Caki2 (cell line): ENCODE measurements around the gene KLRG1. TPM values are rescaled to one million over a fixed set of nuclear protein-coding genes. Genes with fewer than 3 reads are reported as not detected.

Experiments used
- DNase-seq: peaks from one replicate; pipeline ENCODE4 v3.0.0-alpha.2; 2015; ENCODE audit warnings: low read depth
- in situ Hi-C: cut with HindIII; loops from 2 replicates; pipeline ENCODE4 v1.10.0; 2016; ENCODE audit warnings: low sequenced_read_pairs, low pct_unique_long_range_greater_than_20kb, mixed read lengths
- total RNA-seq: library from RNA; depleted of rRNA; stranded (reverse); fragments of >200 nt; shearing (Covaris generic); gene quantifications from 2 replicates; pipeline ENCODE4 v1.2.3, GENCODE V29; 2014; ENCODE audit warnings: low replicate concordance; rRNA removed

The KLRG1 gene
- total RNA-seq: 1.0 and 4.2 TPM in 2 replicates

- no peak for DNase-seq
- in situ Hi-C loops: no loop called here
Observed at GRCh38 chr12:8989413-8989812, at the start of gene KLRG1. KLRG1 (plus strand) TSS chr12:8989546; CDS start chr12:8989636, 90 bp downstream.

GRCh38 chr12:8941691-8942478 is 47.5 kb upstream of the KLRG1 start:
- DNase-seq: no peak
- in situ Hi-C loops: no loop called here

- in situ Hi-C loops: no loop called here
- no peak for DNase-seq
Observed at GRCh38 chr12:8943565-8944186, 45.7 kb upstream of the KLRG1 start.

- in situ Hi-C loops: no loop called here
- no peak for DNase-seq
Observed at GRCh38 chr12:8946733-8947132, 42.6 kb upstream of the KLRG1 start.

- DNase-seq: no peak
- in situ Hi-C loops: no loop called here
Observed at GRCh38 chr12:8947737-8948136, 41.6 kb upstream of the KLRG1 start.

GRCh38 chr12:8948701-8949341 is 40.5 kb upstream of the KLRG1 start:
- DNase-seq: peak; percentile 25
- in situ Hi-C loops: no loop called here

GRCh38 chr12:8949342-8950220 is 39.8 kb upstream of the KLRG1 start, which contains the start of gene M6PR:
M6PR (minus strand) TSS chr12:8949645; CDS start chr12:8946404, 3,241 bp downstream.
- DNase-seq: peak; percentile 98
- in situ Hi-C loops: no loop called here

GRCh38 chr12:8950221-8950527 is 39.2 kb upstream of the KLRG1 start:
- no peak for DNase-seq
- in situ Hi-C loops: no loop called here

- in situ Hi-C loops: no loop called here
- DNase-seq: peak; percentile 2
Observed at GRCh38 chr12:8950702-8951478, 38.5 kb upstream of the KLRG1 start.

- no peak for DNase-seq
- in situ Hi-C loops: no loop called here
Observed at GRCh38 chr12:8951744-8952143, 37.6 kb upstream of the KLRG1 start.

GRCh38 chr12:8953773-8954402 is 35.5 kb upstream of the KLRG1 start:
- DNase-seq: no peak
- in situ Hi-C loops: no loop called here

- DNase-seq: no peak
- in situ Hi-C loops: no loop called here
Observed at GRCh38 chr12:8956073-8956472, 33.3 kb upstream of the KLRG1 start.

- in situ Hi-C loops: no loop called here
- no peak for DNase-seq
Observed at GRCh38 chr12:8956772-8957171, 32.6 kb upstream of the KLRG1 start.

GRCh38 chr12:8957561-8957960 is 31.8 kb upstream of the KLRG1 start:
- in situ Hi-C loops: no loop called here

GRCh38 chr12:8958066-8958465 is 31.3 kb upstream of the KLRG1 start:
- DNase-seq: no peak
- in situ Hi-C loops: no loop called here

More at GRCh38 chr12:8957561-8957960, 31.8 kb upstream of the KLRG1 start:
- no peak for DNase-seq

GRCh38 chr12:8960176-8960575 is 29.2 kb upstream of the KLRG1 start:
- DNase-seq: no peak
- in situ Hi-C loops: no loop called here

- in situ Hi-C loops: no loop called here
- DNase-seq: no peak
Observed at GRCh38 chr12:8968761-8969160, 20.6 kb upstream of the KLRG1 start.
